GM19025 (cell line): Measurements from ENCODE around the gene IGF1R.

ENCODE experiments used
- ATAC-seq: cut with Tn5 transposase; IDR thresholded peaks from one replicate; pipeline ENCODE4 v1.9.1; 2021; ENCODE audit warnings: mild to moderate bottlenecking, low read depth, moderate library complexity; ENCODE audit not compliant: unreplicated experiment

Gene IGF1R

GRCh38 chr15:98872774-98873173 is 224.4 kb downstream of the IGF1R start:
- ATAC-seq = no peak

DNA sequence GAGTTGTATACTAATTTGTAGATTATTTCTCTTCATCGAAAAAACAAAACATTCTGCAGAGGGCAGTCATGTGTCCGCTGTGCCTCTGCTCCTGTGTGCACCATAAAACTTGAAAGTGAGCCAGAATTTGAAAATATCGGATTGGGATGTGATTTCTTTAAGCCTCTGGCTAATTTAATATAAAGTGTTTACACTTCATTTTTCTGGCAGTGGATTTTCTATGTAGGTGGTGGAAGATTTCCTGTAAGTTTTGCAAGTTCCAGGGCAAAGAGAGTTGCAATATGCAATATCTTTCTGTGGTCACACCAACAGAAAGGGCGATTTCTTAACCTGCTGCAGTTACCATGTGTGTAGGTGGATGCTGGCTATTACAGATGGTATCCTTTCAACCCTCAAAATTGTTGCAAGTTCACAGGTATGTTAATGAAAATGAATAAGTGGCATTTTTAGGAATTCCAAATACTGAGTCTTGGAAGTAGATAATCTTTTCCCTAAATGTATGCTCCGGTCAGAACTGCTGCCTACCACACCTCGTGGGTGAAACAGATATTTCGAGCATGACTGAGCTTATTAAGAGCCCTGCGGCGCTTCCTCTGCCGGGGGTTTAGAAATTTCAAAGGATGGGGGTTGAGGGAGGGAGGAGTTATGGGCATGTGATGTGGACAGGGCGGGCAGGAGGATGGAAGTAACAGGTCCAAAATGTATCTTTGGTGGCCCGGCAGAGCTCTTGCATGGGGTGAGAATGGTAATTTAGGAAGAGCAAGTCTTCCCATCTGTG is 225.3 kb downstream of the IGF1R start:
- no peak for ATAC-seq

GRCh38 chr15:98874370-98874769 is 226.0 kb downstream of the IGF1R start:
- no peak for ATAC-seq

GRCh38 chr15:98874773-98875172 is 226.4 kb downstream of the IGF1R start:
- no peak for ATAC-seq

DNA sequence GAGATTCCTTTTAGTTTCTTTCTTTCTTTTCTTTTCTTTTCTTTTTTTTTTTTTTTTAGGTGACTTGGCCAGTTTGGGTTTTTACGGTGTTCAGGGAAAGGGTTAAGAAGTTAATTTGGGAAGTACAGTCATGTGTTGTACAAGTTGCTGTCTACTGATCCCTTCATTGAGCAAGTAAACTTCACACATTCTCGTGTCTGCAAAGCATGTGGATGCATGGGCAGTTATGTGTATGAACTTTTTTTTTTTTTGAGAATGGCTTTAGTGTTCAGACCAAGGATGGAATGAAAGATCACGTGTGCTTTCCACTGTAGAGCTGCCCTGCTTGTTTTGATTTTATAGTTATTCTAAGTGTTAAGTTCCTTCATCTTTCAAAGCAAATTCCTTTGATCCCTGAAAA is 227.0 kb downstream of the IGF1R start:
- ATAC-seq = no peak

- ATAC-seq = no peak
Measured at GRCh38 chr15:98876451-98877369, 228.4 kb downstream of the IGF1R start.

GRCh38 chr15:98878172-98878571 is 229.8 kb downstream of the IGF1R start:
- no peak for ATAC-seq

- no peak for ATAC-seq
Measured at GRCh38 chr15:98878862-98879261, 230.5 kb downstream of the IGF1R start.

DNA sequence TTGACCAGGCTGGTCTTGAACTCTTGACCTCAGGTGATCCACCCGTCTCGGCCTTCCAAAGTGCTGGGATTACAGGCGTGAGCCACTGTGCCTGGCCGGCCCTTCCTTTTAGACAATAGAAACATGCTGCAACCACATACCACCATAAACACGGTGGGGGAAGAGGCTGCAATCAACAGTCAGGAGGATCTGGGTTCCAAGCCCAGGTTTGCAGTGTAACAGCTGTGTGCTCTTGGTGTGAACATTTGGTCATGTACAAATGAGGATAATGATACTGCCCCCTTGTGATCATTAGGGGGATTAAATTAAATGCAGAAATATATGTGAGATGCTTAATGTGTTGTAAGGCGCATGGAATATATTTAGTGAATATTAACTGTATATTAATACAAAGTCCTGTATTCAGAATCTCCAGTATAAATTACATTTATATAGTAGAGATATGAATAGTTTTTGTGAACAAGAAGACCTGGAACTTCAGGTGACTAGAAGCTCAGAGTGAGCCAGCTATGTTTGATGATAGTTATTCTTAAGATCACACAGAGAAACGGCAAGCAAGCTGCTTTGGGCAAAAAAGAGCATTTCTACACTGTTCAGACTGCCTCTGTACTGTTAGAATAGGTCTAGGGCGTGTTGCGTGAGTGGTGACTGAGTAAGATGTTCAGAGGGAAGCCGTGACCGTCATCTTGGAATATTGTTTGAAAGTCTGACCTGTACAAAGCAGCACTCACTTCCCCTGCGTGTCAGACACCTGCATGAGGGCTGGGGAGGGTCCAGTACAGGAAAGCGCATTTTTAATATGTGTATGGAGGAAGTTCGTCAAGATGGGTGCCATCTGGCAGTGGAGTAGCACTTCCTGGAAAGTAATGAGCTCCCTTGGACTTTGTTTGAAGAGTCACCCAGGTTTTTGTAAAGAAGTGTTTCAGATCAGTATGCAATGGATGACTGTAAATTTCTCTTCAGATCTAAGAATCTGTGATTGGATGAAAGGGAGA is 233.5 kb downstream of the IGF1R start:
- ATAC-seq = no peak

DNA sequence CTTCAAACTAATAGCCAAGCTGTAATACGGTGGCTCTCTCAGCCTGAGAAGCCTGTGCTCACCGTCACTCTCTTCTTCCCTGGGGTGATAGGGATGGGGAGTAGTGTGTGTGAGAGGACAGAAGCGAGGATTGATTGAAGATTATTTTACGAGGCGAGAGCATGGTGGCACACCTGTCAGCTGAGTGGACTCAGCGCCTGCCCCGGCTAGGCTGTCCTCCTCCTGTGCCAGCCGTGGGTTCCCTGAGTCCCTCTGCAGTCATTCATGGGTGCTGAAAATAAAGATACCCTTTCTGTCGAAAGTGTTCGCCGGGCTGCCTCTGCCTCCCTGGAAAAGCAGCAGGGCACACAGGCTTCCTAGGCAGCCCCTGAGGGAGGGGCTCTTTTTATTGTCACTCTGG is 235.1 kb downstream of the IGF1R start:
- no peak for ATAC-seq

DNA sequence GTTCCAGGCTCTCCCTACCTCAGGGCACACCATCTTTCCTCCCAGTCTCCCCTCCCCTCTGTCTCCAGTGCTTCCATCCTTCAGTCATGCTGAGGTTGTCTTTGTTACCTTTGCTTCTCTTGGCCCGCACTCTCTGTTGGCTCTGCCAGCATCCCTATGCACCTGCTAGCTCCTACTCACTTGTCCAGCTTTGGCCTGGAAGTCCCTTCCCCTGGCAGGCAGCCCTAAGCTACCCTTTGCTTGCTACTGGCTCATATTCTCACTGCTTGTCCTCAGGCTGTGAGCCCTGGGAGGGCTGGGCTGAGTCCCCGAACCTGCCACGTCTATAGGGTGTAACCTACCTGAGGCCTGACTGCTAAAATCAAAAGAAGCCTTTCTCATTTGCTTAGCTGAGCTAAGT is 236.6 kb downstream of the IGF1R start:
- no peak for ATAC-seq

- ATAC-seq = no peak
Measured at GRCh38 chr15:98887976-98888375, 239.6 kb downstream of the IGF1R start.

DNA sequence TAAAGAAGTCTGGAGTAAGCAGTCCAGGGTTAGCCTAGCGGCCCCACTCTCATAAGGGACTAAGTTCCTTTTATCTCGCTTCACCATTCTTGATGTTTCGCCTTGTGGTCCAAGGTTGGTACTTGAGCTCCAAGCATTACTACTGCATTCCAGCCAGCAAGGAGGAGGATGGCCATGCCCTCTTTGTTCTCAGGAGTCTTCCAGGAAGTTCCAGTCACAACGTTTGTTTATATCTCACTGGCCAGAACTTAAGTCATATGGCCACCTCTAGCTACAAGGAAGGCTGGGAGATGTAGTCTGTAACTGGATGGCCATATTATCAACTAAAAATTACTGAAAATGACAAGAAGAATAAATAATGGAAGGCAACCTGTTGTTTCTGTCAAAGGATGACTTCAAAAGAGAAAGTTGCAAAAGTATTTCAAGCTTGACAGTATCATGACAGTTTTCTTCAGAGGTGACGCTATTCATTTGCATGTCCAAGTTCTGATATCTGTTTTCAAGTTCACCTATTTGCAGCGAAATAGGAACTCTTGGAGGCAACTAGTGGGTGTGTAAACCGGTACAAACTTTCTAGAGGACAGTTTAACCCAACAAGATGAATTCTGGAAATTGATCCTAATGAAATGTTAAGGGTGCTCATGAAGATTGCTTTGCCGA is 240.6 kb downstream of the IGF1R start:
- ATAC-seq = no peak

DNA sequence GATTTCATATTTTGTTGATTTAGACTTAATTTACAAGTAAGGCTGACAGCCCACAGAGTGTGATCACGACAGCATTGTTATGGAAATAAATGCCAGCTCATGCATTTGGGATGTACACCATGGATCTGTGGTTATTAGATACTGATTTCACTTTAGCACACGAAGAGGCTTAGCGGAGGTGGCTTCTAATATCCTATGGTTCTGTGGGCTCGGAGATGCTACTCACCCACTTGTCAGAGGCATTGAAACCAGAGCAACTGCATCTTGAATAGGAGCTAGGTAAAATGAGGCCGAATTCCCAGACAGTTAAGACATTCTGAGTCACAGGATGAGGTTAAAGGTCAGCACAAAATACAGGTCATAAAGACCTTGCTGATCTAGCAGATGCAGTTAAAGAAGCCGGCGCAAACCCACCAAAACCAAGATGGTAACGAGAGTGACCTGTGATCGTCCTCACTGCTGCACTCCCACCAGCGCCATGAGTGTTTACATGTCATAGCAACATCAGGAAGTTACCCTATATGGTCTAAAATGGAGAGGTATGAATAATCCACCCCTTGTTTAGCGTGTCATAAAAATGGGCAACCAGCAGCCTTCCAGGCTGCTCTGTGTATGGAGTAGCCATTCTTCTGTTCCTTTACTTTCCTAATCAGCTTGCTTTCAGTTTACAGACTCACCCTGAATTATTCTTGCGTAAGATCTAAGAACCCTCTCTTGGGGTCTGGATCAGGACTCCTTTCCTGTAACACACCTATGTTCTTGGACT is 241.8 kb downstream of the IGF1R start:
- ATAC-seq = no peak

DNA sequence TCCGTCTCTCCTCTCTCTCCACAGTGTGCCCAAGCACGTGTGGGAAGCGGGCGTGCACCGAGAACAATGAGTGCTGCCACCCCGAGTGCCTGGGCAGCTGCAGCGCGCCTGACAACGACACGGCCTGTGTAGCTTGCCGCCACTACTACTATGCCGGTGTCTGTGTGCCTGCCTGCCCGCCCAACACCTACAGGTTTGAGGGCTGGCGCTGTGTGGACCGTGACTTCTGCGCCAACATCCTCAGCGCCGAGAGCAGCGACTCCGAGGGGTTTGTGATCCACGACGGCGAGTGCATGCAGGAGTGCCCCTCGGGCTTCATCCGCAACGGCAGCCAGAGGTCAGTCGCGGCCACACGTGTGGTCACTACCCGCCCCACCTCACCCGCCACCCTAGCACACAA is 243.0 kb downstream of the IGF1R start:
- ATAC-seq = no peak

GRCh38 chr15:98893401-98893800 is 245.1 kb downstream of the IGF1R start:
- ATAC-seq = no peak

GRCh38 chr15:98894312-98894711 is 246.0 kb downstream of the IGF1R start:
- ATAC-seq = no peak

- ATAC-seq = no peak
Measured at GRCh38 chr15:98896002-98896721, 247.8 kb downstream of the IGF1R start.
